ENCODE data around the gene VEGFB. TPM values are rescaled to one million over a fixed set of nuclear protein-coding genes. Genes with fewer than 3 reads are reported as not detected.

The VEGFB gene
- total RNA-seq, 2 experiments from 2014 or later, result 49.1 to 58.5 TPM

GRCh38 chr11:64251016-64251752, 16.8 kb downstream of the VEGFB start, which contains the start of gene PLCB3:
PLCB3 (plus strand) TSS chr11:64251530; CDS start chr11:64251650, 120 bp downstream.
- POLR2A ChIA-PET, result interaction anchor here (1.5 to 11.2 kb wide), 8 partner anchors 11 to 66 kb away, joined by 3 to 131 read pairs (median 10); partner anchors contain the start of genes BAD, FERMT3 and STIP1
- no peaks in the 10 kb centered on the region for H3K36me3 Mint-ChIP-seq (ENCODE audit: low read depth)
- peak; percentile 73 for DNase-seq
- CTCF ChIA-PET, result interaction anchor here (0.6 to 4.7 kb wide), 16 partner anchors 10 to 1845 kb away, joined by 3 to 34 read pairs (median 6); partner anchors contain the start of genes ESRRA, FERMT3, FKBP2 and NUDT22
- H3K4me1 Mint-ChIP-seq, result peaks cover 33% of the 10 kb centered on the region
- H3K27ac Mint-ChIP-seq, result peak within 1 kb of the TSS; percentile 19
- H3K9me3 Mint-ChIP-seq, result no peaks in the 10 kb centered on the region
- H3K4me3 Mint-ChIP-seq, result peak within 1 kb of the TSS; percentile 83
- peaks cover 3% of the 10 kb centered on the region for H3K27me3 Mint-ChIP-seq

GRCh38 chr11:64251753-64252002, 17.3 kb downstream of the VEGFB start:
- ChIA-PET CTCF (interaction anchor here (0.7 to 4.7 kb wide), 9 partner anchors 10 to 65 kb away, joined by 3 to 34 read pairs (median 6); partner anchors contain the start of genes FERMT3, FKBP2, NUDT22 and TRPT1), POLR2A (interaction anchor here (1.0 to 11.2 kb wide), 9 partner anchors 10 to 66 kb away, joined by 3 to 131 read pairs (median 8); partner anchors contain the start of genes BAD, FERMT3 and STIP1)
- Mint-ChIP-seq H3K4me3 (peak overlapping the region; percentile 83), H3K4me1 (peaks cover 33% of the 10 kb centered on the region), H3K36me3 (ENCODE audit: low read depth) (peaks cover 2% of the 10 kb centered on the region), H3K27me3 (peaks cover 3% of the 10 kb centered on the region), H3K9me3 (no peaks in the 10 kb centered on the region), H3K27ac (peak overlapping the region; percentile 19)
- no peak for DNase-seq

- Mint-ChIP-seq H3K27ac (peak overlapping the region; percentile 19), H3K4me3 (peak overlapping the region; percentile 83), H3K4me1 (peaks cover 29% of the 10 kb centered on the region), H3K36me3 (ENCODE audit: low read depth) (peaks cover 2% of the 10 kb centered on the region), H3K9me3 (no peaks in the 10 kb centered on the region), H3K27me3 (peaks cover 3% of the 10 kb centered on the region)
- ChIA-PET POLR2A (interaction anchor here (1.0 to 11.2 kb wide), 9 partner anchors 9 to 67 kb away, joined by 3 to 131 read pairs (median 8); partner anchors contain the start of genes BAD, FERMT3 and STIP1), CTCF (interaction anchor here (0.7 to 4.7 kb wide), 8 partner anchors 11 to 65 kb away, joined by 3 to 34 read pairs (median 6); partner anchors contain the start of genes FERMT3, FKBP2, NUDT22 and TRPT1)
- no peak for DNase-seq
These were observed 17.9 kb downstream of the VEGFB start for GRCh38 chr11:64252003-64252872.

DNA sequence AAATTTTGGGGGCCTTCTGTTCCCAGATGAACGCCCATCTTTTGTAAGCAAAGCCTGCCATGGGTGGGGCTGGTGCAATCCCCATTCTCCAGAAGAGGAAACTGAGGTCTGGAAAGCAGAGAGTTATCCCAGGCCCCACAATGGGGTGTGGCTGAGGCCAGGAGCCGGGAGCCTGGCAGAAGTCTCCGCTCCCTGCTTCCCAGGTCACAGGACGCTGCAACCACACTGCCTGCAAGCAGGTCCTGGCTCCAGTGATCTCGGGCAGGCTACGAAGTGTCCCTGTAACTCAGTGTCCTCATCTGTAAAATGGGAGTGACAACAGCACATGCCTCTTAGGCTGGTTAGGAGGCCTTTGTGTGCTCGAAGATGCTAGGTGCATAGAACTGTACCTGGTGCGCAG, 18.7 kb downstream of the VEGFB start:
- peaks cover 5% of the 10 kb centered on the region for H3K36me3 Mint-ChIP-seq (ENCODE audit: low read depth)
- DNase-seq, result no peak
- H3K4me1 Mint-ChIP-seq, result peaks cover 25% of the 10 kb centered on the region
- ChIA-PET CTCF (interaction anchor here (1.6 to 4.7 kb wide), 2 partner anchors 16 to 48 kb away, joined by 9 to 34 read pairs; partner anchors contain the start of gene FERMT3), POLR2A (interaction anchor here (0.7 to 11.2 kb wide), 6 partner anchors 12 to 67 kb away, joined by 4 to 131 read pairs (median 8); partner anchors contain the start of genes FERMT3, PRDX5 and STIP1)
- H3K27me3 Mint-ChIP-seq, result peaks cover 3% of the 10 kb centered on the region
- H3K4me3 Mint-ChIP-seq, result peak overlapping the region; percentile 30
- H3K27ac Mint-ChIP-seq, result no peak overlapping the region
- H3K9me3 Mint-ChIP-seq, result no peaks in the 10 kb centered on the region

- POLR2A ChIA-PET, result interaction anchor here (0.7 to 1.9 kb wide), 3 partner anchors 14 to 64 kb away, joined by 4 to 6 read pairs (median 6); partner anchors contain the start of gene PRDX5
- Mint-ChIP-seq H3K9me3 (no peaks in the 10 kb centered on the region), H3K36me3 (ENCODE audit: low read depth) (peaks cover 5% of the 10 kb centered on the region), H3K27me3 (peaks cover 3% of the 10 kb centered on the region), H3K4me3 (peak overlapping the region; percentile 30), H3K27ac (no peak overlapping the region), H3K4me1 (peaks cover 24% of the 10 kb centered on the region)
- DNase-seq, result no peak
- CTCF ChIA-PET, result no interaction called here
These were observed 19.1 kb downstream of the VEGFB start for GRCh38 chr11:64253481-64253880.

- H3K36me3 Mint-ChIP-seq (ENCODE audit: low read depth), result peaks cover 6% of the 10 kb centered on the region
- H3K27me3 Mint-ChIP-seq, result peaks cover 3% of the 10 kb centered on the region
- no peak for DNase-seq
- CTCF ChIA-PET, result no interaction called here
- no peak overlapping the region for H3K4me3 Mint-ChIP-seq
- no peaks in the 10 kb centered on the region for H3K9me3 Mint-ChIP-seq
- no peak overlapping the region for H3K27ac Mint-ChIP-seq
- peaks cover 26% of the 10 kb centered on the region for H3K4me1 Mint-ChIP-seq
- POLR2A ChIA-PET, result interaction anchor here (0.6 to 1.9 kb wide), 4 partner anchors 13 to 50 kb away, joined by 3 to 6 read pairs (median 4); partner anchors contain the start of genes ESRRA and NUDT22
These were observed 19.9 kb downstream of the VEGFB start for GRCh38 chr11:64254326-64254725.

- CTCF ChIA-PET, result interaction anchor here (1.0 kb wide), 1 partner anchor 9 kb away, joined by 3 read pairs; the partner anchor contains the start of gene PPP1R14B
- peaks cover 27% of the 10 kb centered on the region for H3K4me1 Mint-ChIP-seq
These were observed 21.0 kb downstream of the VEGFB start for GRCh38 chr11:64255135-64256128.

DNA sequence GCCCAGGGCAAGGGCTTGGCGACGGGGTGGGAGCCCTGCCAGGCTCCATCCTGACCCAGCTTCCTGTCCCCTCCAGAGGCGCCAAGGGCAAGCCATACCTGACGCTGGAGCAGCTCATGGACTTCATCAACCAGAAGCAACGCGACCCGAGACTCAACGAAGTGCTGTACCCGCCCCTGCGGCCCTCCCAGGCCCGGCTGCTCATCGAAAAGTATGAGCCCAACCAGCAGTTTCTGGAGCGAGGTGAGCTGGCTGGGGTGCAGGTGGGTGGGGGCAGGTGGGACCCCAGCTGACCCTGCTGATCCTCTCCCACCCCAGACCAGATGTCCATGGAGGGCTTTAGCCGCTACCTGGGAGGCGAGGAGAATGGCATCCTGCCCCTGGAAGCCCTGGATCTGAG, 21.9 kb downstream of the VEGFB start:
- CTCF ChIA-PET, result interaction anchor here (1.1 to 1.6 kb wide), 2 partner anchors 13 to 14 kb away, joined by 3 to 5 read pairs; no protein-coding TSS in a partner anchor
- Mint-ChIP-seq H3K4me1 (peaks cover 24% of the 10 kb centered on the region), H3K27ac (no peak overlapping the region), H3K9me3 (no peaks in the 10 kb centered on the region), H3K4me3 (no peak overlapping the region), H3K27me3 (no peaks in the 10 kb centered on the region), H3K36me3 (ENCODE audit: low read depth) (peaks cover 16% of the 10 kb centered on the region)
- POLR2A ChIA-PET, result interaction anchor here (1.2 to 1.6 kb wide), 2 partner anchors 9 to 49 kb away, joined by 3 to 4 read pairs; partner anchors contain the start of gene FERMT3
- no peak for DNase-seq

More at GRCh38 chr11:64255135-64256128, 21.0 kb downstream of the VEGFB start:
- Mint-ChIP-seq H3K4me3 (no peak overlapping the region), H3K27ac (no peak overlapping the region), H3K27me3 (no peaks in the 10 kb centered on the region), H3K36me3 (ENCODE audit: low read depth) (peaks cover 16% of the 10 kb centered on the region), H3K9me3 (no peaks in the 10 kb centered on the region)
- DNase-seq, result no peak
- POLR2A ChIA-PET, result interaction anchor here (0.9 to 1.9 kb wide), 6 partner anchors 9 to 49 kb away, joined by 3 to 6 read pairs (median 3); partner anchors contain the start of genes ESRRA and FERMT3

GRCh38 chr11:64258356-64258755, 24.0 kb downstream of the VEGFB start:
- ChIA-PET CTCF (interaction anchor here (0.5 to 2.1 kb wide), 2 partner anchors 16 to 43 kb away, joined by 4 to 6 read pairs; partner anchors contain the start of gene CATSPERZ), POLR2A (interaction anchor here (1.0 to 2.9 kb wide), 4 partner anchors 10 to 13 kb away, joined by 3 to 13 read pairs (median 5); no protein-coding TSS in a partner anchor)
- peaks cover 20% of the 10 kb centered on the region for H3K36me3 Mint-ChIP-seq (ENCODE audit: low read depth)
- peaks cover 14% of the 10 kb centered on the region for H3K4me1 Mint-ChIP-seq
- H3K27ac Mint-ChIP-seq, result no peak overlapping the region
- H3K9me3 Mint-ChIP-seq, result no peaks in the 10 kb centered on the region
- no peaks in the 10 kb centered on the region for H3K27me3 Mint-ChIP-seq
- DNase-seq, result no peak
- H3K4me3 Mint-ChIP-seq, result no peak overlapping the region

- H3K36me3 Mint-ChIP-seq (ENCODE audit: low read depth), result peaks cover 20% of the 10 kb centered on the region
- no peaks in the 10 kb centered on the region for H3K9me3 Mint-ChIP-seq
- CTCF ChIA-PET, result interaction anchor here (2.1 kb wide), 1 partner anchor 42 kb away, joined by 6 read pairs; the partner anchor contains the start of gene CATSPERZ
- H3K4me3 Mint-ChIP-seq, result no peak overlapping the region
- POLR2A ChIA-PET, result interaction anchor here (1.5 to 2.9 kb wide), 3 partner anchors 9 to 13 kb away, joined by 5 to 13 read pairs (median 5); no protein-coding TSS in a partner anchor
- H3K4me1 Mint-ChIP-seq, result peaks cover 9% of the 10 kb centered on the region
- DNase-seq, result no peak
- no peaks in the 10 kb centered on the region for H3K27me3 Mint-ChIP-seq
- no peak overlapping the region for H3K27ac Mint-ChIP-seq
These were observed 24.7 kb downstream of the VEGFB start for GRCh38 chr11:64258946-64259532.
